Measurements from ENCODE around the gene GUSB. TPM values are rescaled to one million over a fixed set of nuclear protein-coding genes. Genes with fewer than 3 reads are reported as not detected.

The GUSB gene
- total and polyA plus RNA-seq, 9 of the 15 experiments (the other 6 are each of a cell fraction or from before 2014, with no cell fraction given): 22.7 to 102 (median 60.1) TPM

- TF ChIP-seq DACH1 (IDR thresholded peaks at IDR 0.05; ENCODE audit: partially characterized antibody) (no peak), ETS1 (conservative IDR thresholded peaks at IDR 0.05; ENCODE audit: control insufficient read depth, low read depth, low read length) (no peak), ILK (tag; IDR thresholded peaks at IDR 0.05; ENCODE audit: borderline replicate concordance, low read depth) (no peak), CREB3 (tag; conservative IDR thresholded peaks at IDR 0.05; ENCODE audit: low read depth) (no peak), SRF (CRISPR knock-in tag; IDR thresholded peaks at IDR 0.05) (no peak), DPF2 (IDR thresholded peaks at IDR 0.05) (peak; percentile 72; the same call in 1 of the 2 replicates), E4F1 (CRISPR knock-in tag; IDR thresholded peaks at IDR 0.05; ENCODE audit: borderline replicate concordance) (no peak), ERF (CRISPR knock-in tag; IDR thresholded peaks at IDR 0.05) (no peak), ZNF318 (IDR thresholded peaks at IDR 0.05; ENCODE audit: borderline replicate concordance in 1 of 2, low read depth in 1 of 2) (no peak), C11orf30 (IDR thresholded peaks at IDR 0.05; ENCODE audit: low read depth) (peak; percentile 84), ZNF280A (IDR thresholded peaks at IDR 0.05; ENCODE audit: low read depth, partially characterized antibody) (no peak), RCOR1 (IDR thresholded peaks at IDR 0.05; ENCODE audit: borderline replicate concordance in 1 of 2, low read depth in 2 of 2, low read length in 2 of 2) (no peak), CSDE1 (IDR thresholded peaks at IDR 0.05) (no peak)
Observed at GRCh38 chr7:65988084-65988483, 6.1 kb upstream of the GUSB start (continued).

Data from K562 (cell line).